GM20431 (cell line): ENCODE measurements around the gene NKAIN4.

Experiments
- in situ Hi-C: fragments of 300-500 bp; cut with MseI, MboI; formaldehyde crosslinking; loops from one replicate; pipeline ENCODE4 v1.15.0; 2020; ENCODE audit warnings: low sequenced_read_pairs; ENCODE audit not compliant: unreplicated experiment

NKAIN4 gene

DNA sequence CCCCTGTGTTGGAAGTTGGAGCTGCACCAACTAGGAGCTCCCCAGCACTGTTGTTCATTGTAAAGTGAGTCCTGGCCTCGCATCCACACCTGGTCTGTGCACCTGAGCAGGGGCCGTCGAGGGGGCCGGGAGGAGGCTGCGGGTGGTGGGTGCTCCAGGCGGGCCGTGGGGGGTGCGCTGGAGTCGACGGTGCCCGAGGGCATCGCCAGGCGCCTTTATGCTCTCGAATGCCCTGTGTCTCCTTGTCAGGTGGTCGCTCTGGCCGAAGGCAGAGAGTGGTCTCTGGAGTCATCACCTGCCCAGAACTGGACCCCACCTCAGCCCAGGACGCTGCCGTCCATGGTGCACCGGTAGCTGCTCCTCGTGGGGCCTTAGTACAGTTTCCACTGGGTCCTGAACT, 22.7 kb upstream of the NKAIN4 start:
- in situ Hi-C loops: no loop called here

- in situ Hi-C loops: no loop called here
Measured at GRCh38 chr20:63275825-63276224, 21.6 kb upstream of the NKAIN4 start.

DNA sequence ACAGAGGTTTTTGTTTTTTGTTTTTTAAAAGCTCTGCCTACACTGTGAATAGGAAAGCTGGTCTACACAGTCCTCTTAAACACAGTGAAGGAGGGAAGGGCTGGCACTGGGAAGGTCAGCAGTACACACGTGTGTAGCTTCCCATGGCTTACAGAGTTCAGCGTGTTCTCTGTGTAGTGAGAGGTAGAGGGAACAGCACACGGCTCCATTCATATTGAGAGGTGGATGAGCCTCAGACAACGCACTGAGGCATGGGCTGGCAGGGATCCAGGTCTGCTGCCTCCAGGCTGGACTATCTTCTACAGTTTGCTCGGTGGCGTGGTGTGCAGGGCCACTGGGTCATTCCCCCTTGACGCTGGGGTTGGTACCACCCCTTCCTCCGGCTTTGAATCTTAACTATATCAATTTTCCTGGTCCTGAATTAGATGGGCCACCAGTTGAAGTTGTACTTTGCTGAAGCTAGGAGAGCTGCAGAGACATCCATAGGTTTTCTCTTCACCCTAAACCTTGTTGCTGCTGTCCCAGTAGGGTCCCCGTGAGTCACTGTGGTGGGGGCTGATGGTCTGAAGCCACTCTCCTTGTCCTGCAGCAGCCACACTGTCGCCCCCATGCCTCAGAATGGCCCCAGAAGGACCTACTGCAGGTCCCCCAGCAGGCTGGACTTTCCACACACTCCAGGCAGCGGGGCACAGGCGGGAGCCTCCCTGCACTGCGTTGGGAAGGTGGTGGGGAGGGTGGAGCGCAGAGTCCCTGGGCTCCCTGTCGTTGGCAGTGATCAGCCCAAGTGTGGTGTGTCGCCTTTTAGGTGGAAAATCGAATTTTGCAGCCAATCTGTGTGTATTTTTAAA, 20.3 kb upstream of the NKAIN4 start:
- in situ Hi-C loops: no loop called here

DNA sequence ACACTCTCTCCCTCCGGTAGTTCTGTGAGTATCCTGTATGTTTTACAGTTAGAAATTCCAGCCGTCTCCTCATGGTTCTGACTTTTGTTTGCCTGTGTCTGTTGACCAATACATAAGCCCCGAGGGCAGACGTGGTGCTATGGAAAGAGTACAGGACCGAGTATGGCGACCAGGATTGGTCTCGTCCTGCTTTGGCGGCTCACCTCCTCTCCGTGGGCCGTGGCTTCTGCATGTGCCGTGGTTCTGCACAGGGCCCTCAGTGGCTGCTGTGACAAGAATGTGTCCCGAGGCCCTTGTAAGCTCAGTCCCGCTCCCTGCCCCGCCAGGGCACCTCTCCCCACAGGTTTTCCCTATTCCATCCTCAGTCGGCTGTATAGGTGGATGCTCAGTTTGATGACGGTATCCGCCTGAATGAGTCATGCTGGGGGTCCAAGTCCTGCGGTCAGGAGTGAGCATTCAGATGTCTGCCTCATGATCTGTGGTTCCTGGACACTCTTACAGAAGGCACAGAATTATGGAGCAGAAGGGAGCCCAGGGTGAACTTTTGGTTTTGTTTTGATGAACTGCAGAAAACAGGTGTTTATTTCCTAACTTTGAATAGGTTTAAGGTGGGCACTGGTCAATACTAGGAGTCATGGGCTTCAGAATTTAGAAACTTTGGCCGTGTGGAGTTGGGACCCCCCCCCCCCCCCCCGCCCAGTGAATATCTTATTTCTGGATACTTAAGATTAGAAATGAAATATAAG, 19.5 kb upstream of the NKAIN4 start:
- in situ Hi-C loops: no loop called here

DNA sequence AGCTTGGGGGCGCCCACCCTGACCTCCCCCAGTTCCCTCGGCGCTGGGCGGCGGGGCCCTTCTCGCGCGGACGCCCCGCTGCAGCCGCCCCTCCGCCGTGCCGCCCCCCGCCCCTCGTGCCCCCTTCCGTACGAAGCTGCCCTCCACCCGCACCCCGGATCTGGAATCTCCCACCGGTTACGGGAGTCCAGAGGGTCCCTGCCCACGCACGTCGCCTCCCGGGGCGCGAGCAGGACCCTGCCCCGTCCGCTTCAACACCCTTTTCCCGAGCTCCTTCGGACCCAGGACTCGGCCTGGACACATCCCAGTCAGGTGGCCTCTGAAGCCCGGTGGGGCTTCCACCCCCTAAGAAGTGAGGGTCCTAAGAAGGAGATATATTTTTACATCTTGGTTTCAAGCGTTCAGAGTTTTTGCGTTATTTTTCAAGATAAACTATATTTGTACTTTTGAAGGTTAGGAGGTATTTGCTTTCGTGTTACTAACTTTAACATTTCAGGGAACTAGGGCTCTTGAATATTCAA, 18.9 kb upstream of the NKAIN4 start:
- in situ Hi-C loops: no loop called here

DNA sequence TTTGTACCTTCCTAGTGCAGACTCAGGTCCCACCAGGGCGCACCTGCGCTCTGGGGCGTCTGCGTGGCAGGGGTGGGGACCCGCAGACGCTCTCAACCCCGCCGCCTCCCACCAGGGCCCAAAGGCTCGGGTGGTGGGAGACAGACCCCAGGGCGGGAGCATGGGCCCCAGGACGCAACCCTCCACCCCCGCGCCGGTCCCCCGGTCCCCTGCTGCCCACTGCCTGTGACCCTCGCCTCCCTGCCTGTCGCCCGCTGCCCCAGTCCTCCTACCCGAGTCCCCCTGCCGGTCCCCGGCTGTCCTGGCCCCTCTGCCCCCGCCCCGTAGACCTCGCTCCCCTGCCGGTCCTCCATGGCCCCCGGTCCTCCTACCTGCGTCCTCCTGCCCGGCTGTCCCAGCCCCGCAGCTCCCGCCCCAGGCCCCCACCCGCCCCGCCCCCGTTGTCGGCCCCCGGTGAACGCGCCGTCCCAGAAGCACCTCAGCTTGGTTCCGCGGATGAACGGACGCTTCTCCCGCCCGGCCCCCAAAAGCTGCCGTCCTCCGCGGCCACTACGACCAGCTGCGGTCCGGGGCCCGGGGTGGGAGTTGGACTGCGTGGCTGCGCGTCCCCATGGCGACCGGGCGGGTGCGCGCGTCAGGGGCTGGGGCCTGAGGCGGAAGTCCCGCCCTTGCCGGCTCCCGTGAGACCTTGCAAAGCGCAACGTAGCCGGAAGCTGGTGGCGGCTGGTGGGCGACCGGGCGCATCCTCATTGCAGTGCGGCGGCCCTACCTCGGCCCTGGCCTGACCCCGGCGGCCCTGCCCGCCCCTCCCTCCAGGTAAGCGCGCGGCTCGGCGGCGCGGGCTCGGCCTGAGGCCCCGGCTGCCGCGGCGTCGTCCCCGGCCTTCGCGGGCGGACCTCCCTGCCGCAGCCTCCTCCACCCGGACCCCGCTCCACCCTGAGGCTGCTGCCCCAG, 18.1 kb upstream of the NKAIN4 start, which contains the start of gene ARFGAP1:
TSS of gene ARFGAP1 (plus strand) at position 709 of the 954 bp plus-strand sequence. CDS start 2,768 bp downstream, outside the sequence.
- in situ Hi-C loops: no loop called here

- in situ Hi-C loops: no loop called here
Measured at GRCh38 chr20:63270606-63271325, 16.5 kb upstream of the NKAIN4 start.

DNA sequence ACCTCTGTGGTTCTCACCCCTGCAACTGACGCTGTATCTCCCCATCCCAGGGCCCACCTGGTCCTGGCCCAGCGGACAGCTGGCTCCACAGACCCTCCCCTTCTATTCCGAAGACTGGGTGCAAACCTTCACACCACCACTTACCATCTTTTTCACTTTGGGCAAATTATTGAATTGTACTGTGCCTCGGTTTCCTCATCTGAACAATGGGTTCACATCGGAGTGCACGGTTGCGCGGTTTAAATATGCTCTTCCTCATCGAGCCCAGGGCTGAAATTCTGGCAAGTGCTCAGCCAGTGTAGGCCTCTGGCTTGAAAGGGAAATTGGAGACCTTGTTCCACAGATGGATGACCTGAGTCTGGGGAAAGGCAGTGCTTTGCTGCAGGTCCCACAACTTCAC, 15.5 kb upstream of the NKAIN4 start:
- in situ Hi-C loops: no loop called here

- in situ Hi-C loops: no loop called here
Measured at GRCh38 chr20:63268671-63269439, 14.6 kb upstream of the NKAIN4 start.

GRCh38 chr20:63268256-63268655, 14.0 kb upstream of the NKAIN4 start:
- in situ Hi-C loops: no loop called here

GRCh38 chr20:63267691-63268090, 13.4 kb upstream of the NKAIN4 start:
- in situ Hi-C loops: no loop called here

DNA sequence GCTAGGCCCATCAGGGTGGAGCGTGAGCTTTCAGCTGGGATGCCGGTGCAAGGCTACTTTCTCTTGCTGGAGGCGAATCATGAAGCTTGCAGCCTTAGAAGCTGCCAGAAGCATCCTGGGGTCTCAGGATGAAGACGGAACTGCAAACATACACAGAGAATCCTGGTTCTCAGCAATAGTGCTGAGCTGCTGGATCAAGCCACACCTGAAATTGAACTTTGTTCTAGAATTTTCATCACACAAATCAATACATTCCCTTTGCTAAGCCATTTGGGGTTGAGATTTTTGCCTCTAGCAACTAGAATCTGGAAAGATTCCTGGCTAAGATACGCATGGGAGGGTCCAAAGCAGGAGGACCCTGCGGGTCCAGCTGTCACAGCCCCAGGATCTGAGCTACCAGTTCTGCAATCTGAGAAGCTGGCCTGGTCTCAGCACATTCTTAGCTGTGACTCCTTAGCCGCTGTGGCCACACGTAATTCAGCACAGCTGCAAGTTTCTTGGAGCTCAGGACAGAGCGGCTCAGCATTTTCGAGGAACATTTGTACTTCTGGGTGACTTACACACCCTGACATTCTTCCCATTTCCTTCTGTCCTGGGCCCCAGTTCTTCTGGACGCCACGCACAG, 11.7 kb upstream of the NKAIN4 start:
- in situ Hi-C loops: no loop called here

- in situ Hi-C loops: no loop called here
Measured at GRCh38 chr20:63264519-63264918, 10.3 kb upstream of the NKAIN4 start.

DNA sequence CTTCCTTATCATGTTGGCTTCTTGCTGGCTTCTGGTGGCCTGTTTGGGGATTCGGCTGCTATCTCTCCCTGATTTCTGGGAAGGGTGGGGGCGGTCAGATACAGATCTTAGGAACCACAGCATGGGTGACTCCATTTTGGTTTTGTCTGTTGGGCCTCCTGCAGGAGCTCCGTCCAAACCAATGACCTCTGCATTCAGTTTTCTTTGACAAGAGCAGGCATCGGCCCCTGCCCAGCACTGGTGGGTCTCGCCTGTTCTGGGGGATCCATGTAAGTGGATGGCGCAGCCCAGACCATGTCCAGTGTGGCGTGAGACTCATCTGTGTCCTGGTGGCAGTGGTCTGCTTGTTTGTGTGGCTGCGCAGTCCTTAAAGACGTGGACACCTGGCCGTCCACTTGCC, 9.7 kb upstream of the NKAIN4 start:
- in situ Hi-C loops: no loop called here

- in situ Hi-C loops: no loop called here
Measured at GRCh38 chr20:63262836-63263235, 8.6 kb upstream of the NKAIN4 start.

DNA sequence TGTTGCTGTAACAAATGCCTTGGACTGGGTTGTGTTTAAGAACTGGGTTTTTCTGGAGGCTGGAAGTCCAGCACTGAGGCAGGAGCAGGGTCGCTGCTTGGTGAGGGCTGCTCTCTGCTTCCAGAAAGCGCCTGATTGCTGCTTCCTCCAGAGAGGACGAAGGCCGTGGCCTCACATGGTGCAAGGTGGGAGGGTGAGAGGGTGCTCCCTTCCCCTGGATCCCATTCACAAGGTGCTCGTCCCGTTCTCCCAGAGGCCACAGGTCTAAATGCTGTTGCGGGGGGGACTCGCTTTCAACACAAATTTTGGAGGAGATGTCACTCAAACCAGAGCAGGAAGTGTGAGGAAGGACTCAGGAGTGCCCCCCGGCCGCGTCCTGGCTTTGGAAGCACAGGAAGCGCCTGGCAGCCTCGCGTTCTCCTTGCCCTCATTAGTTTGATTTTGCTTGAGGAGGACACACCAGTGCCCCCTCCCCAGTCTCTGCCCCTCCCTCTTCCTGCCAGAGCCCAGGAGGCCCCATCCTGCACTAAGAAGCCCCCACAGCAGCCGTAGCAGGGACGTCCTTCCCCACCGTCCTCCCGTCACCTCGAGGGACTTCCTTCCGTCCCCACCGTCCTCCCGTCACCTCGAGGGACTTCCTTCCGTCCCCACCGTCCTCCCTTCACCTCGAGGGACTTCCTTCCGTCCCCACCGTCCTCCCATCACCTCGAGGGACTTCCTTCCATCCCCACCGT, 7.7 kb upstream of the NKAIN4 start:
- in situ Hi-C loops: no loop called here

DNA sequence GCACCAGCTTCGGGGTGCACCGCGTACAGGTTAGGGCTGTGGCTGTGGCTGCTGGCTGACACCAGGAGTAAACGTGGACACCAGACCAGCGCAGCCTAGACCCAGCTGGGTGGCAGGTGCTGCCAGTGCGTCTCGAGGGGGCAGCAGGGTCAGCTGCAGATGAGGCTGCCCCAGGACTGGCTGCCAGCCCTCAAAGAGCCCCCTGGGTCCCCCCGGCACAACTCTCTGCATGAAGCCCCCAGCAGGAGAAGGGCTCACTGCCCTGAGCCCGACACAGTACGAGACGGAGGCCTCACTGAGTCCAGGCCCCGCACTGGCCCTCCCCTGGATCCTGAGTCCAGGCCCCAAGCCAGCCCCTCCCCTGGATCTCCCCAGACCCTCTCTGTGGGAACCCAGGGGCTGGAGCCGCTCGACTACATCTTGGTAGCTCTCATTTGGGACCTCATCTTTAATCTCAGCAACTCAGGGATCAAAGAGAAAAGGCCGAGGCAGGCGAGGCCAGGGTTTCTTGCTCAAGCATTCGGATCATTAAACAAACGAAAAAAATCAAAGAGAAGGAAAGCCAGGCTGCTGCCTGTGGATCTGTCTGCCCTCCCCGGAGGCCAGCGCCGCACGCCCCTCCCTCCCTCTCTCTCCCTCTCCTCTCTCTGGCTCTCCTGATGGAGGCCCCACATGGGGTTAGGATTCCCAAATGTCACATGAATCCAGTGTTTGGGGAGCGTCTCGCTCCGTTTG, 7.0 kb upstream of the NKAIN4 start:
- in situ Hi-C loops: no loop called here
